HG03280 (cell line): Measurements from ENCODE around the gene IL1RAP.
"Not testable (repeated sequence)": the region's sequence is repeated elsewhere in the genome, so short reads cannot be mapped to it uniquely, and the experiment has no call there.

Source experiments
- ATAC-seq: cut with Tn5 transposase; IDR thresholded peaks from one replicate; pipeline ENCODE4 v1.9.1; 2021; ENCODE audit warnings: mild to moderate bottlenecking, moderate library complexity; ENCODE audit not compliant: unreplicated experiment

IL1RAP gene

GRCh38 chr3:190505381-190506003 is 8.4 kb upstream of the IL1RAP start:
- ATAC-seq: no peak

GRCh38 chr3:190506271-190506670 is 7.6 kb upstream of the IL1RAP start:
- ATAC-seq: no peak

- ATAC-seq: no peak
Measured at GRCh38 chr3:190512666-190513065, 1.2 kb upstream of the IL1RAP start.

GRCh38 chr3:190514413-190515153 is 698 bp downstream of the IL1RAP start:
- ATAC-seq: no peak

- ATAC-seq: no peak
Measured at GRCh38 chr3:190516416-190516815, 2.5 kb downstream of the IL1RAP start.

- ATAC-seq: no peak
Measured at GRCh38 chr3:190517687-190518086, 3.8 kb downstream of the IL1RAP start.

GRCh38 chr3:190518531-190518930 is 4.6 kb downstream of the IL1RAP start:
- ATAC-seq: not testable (repeated sequence)

- no peak for ATAC-seq
Measured at GRCh38 chr3:190519886-190520285, 6.0 kb downstream of the IL1RAP start.

- ATAC-seq: no peak
Measured at GRCh38 chr3:190521998-190522397, 8.1 kb downstream of the IL1RAP start.

GRCh38 chr3:190522621-190523222 is 8.8 kb downstream of the IL1RAP start:
- no peak for ATAC-seq

- ATAC-seq: no peak
Measured at GRCh38 chr3:190524942-190525341, 11.1 kb downstream of the IL1RAP start.

GRCh38 chr3:190525634-190526033 is 11.7 kb downstream of the IL1RAP start:
- ATAC-seq: no peak

GRCh38 chr3:190526787-190527762 is 13.2 kb downstream of the IL1RAP start:
- ATAC-seq: no peak

GRCh38 chr3:190528706-190529105 is 14.8 kb downstream of the IL1RAP start:
- no peak for ATAC-seq

- ATAC-seq: no peak
Measured at GRCh38 chr3:190531406-190531805, 17.5 kb downstream of the IL1RAP start.

- ATAC-seq: no peak
Measured at GRCh38 chr3:190532731-190533203, 18.9 kb downstream of the IL1RAP start.

GRCh38 chr3:190533511-190534281 is 19.8 kb downstream of the IL1RAP start:
- ATAC-seq: no peak

GRCh38 chr3:190534386-190534785 is 20.5 kb downstream of the IL1RAP start:
- no peak for ATAC-seq

GRCh38 chr3:190534986-190535385 is 21.1 kb downstream of the IL1RAP start:
- ATAC-seq: no peak

- ATAC-seq: no peak
Measured at GRCh38 chr3:190537146-190537545, 23.3 kb downstream of the IL1RAP start.
